Smooth muscle cell (in vitro differentiated cells): Measurements from ENCODE around the gene ARHGEF9. TPM values are rescaled to one million over a fixed set of nuclear protein-coding genes. Genes with fewer than 3 reads are reported as not detected.

ENCODE experiments used
- DNase-seq: peaks from one replicate; lab custom pipeline; 2025; ENCODE audit not compliant: unreplicated experiment; lab: John Stamatoyannopoulos, UW
- H2AFZ ChIP-seq: fragments of 200-600 bp; sonication (generic); 2 replicates; pipeline ENCODE4 v1.6.0; 2016; ENCODE audit warnings: antibody characterized with exemption, low read depth, mild to moderate bottlenecking
- H3F3A ChIP-seq: fragments of 200-600 bp; sonication (generic); 2 replicates; pipeline ENCODE4 v1.6.0; 2017; ENCODE audit warnings: antibody characterized with exemption, low read depth
- H3K27ac ChIP-seq: fragments of 200-600 bp; sonication (generic); 2 replicates; pipeline ENCODE4 v1.5.1; 2016; ENCODE audit warnings: low read depth, mild to moderate bottlenecking
- H3K27me3 ChIP-seq: fragments of 200-600 bp; sonication (generic); 2 replicates; pipeline ENCODE4 v1.6.1; 2016; ENCODE audit warnings: low read depth, mild to moderate bottlenecking
- H3K36me3 ChIP-seq: fragments of 200-600 bp; sonication (generic); 2 replicates; pipeline ENCODE4 v1.5.1; 2016; ENCODE audit warnings: low read depth
- H3K4me1 ChIP-seq: fragments of 200-600 bp; sonication (generic); 2 replicates; pipeline ENCODE4 v1.5.1; 2016; ENCODE audit warnings: low read depth
- H3K4me2 ChIP-seq: fragments of 200-600 bp; sonication (generic); 2 replicates; pipeline ENCODE4 v1.6.0; 2016; ENCODE audit warnings: mild to moderate bottlenecking
- H3K4me3 ChIP-seq: fragments of 200-600 bp; sonication (generic); 2 replicates; pipeline ENCODE4 v1.5.1; 2016; ENCODE audit warnings: mild to moderate bottlenecking
- H3K79me2 ChIP-seq: fragments of 200-600 bp; sonication (generic); 2 replicates; pipeline ENCODE4 v1.6.0; 2016; ENCODE audit warnings: low read depth, mild to moderate bottlenecking
- H3K9ac ChIP-seq: fragments of 200-600 bp; sonication (generic); 2 replicates; pipeline ENCODE4 v1.6.0; 2016; ENCODE audit warnings: low read depth
- H3K9me3 ChIP-seq: fragments of 200-600 bp; sonication (generic); replicated peaks from 2 replicates; pipeline ENCODE4 v1.5.1; 2016; ENCODE audit warnings: low read depth
- H4K20me1 ChIP-seq: fragments of 200-600 bp; sonication (generic); 2 replicates; pipeline ENCODE4 v1.6.0; 2016; ENCODE audit warnings: low read depth
- WGBS: methylation state at CpG from one replicate; pipeline ENCODE4 v1.1.7; 2016; ENCODE audit warnings: low lambda C conversion rate; 5-methylcytosine and 5-hydroxymethylcytosine counted together
- polyA plus RNA-seq: library from polyadenylated mRNA; unstranded; fragments of >200 nt; fragmentation: Nextera tagmentation; extraction: Ambion mirVana; gene quantifications from 2 replicates; pipeline ENCODE4 v1.2.1, GENCODE V29; 2016
- total RNA-seq: library from RNA; depleted of rRNA; stranded (reverse); fragments of >200 nt; gene quantifications from 2 replicates; pipeline ENCODE4 v1.2.3, GENCODE V29; 2014
- TF ChIP-seq, protein P1 (sequence below): fragments of 200-600 bp; sonication (generic); IDR thresholded peaks from 2 replicates; pipeline ENCODE4 v1.5.1; 2017; ENCODE audit warnings: borderline replicate concordance, mild to moderate bottlenecking, antibody characterized with exemption; ENCODE audit not compliant: insufficient read depth, poor library complexity, severe bottlenecking

ARHGEF9 gene
- total and polyA plus RNA-seq, 2 experiments from 2014 or later, result 10.6 to 17.4 TPM

DNA sequence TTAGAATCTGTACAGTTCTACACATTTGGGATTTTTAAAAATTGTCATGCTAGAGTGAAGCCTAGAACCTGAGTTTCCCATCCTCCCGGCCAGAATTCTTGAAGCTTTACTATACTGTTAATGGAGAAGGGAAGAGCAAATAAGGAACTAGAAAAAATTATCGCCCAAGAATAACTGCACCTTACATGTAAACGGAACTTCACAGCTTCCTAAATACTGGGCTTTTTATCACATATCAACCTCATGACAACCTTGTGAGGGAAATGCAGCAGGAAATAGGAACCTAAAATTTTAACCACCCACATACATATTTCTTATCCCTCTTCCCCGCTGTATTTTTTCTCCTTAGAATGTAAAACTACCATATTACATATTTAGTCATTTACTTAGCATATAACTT lies 19.3 kb downstream of the ARHGEF9 start:
- H3F3A ChIP-seq, result no peaks in the 10 kb centered on the region
- H2AFZ ChIP-seq, result no peak overlapping the region
- no peak overlapping the region for H3K4me3 ChIP-seq
- no peak overlapping the region for H3K9ac ChIP-seq
- H3K27ac ChIP-seq, result no peak overlapping the region
- H3K27me3 ChIP-seq, result no peaks in the 10 kb centered on the region
- no peaks in the 10 kb centered on the region for H3K79me2 ChIP-seq
- WGBS, result 89% methylated on average over 4 of the region's 4 CpGs
- H4K20me1 ChIP-seq, result no peaks in the 10 kb centered on the region
- no peaks in the 10 kb centered on the region for H3K4me1 ChIP-seq
- no peak for DNase-seq
- H3K36me3 ChIP-seq, result no peaks in the 10 kb centered on the region
- H3K9me3 ChIP-seq, result no peaks in the 10 kb centered on the region
- H3K4me2 ChIP-seq, result no peak overlapping the region
- TF ChIP-seq, protein P1, sequence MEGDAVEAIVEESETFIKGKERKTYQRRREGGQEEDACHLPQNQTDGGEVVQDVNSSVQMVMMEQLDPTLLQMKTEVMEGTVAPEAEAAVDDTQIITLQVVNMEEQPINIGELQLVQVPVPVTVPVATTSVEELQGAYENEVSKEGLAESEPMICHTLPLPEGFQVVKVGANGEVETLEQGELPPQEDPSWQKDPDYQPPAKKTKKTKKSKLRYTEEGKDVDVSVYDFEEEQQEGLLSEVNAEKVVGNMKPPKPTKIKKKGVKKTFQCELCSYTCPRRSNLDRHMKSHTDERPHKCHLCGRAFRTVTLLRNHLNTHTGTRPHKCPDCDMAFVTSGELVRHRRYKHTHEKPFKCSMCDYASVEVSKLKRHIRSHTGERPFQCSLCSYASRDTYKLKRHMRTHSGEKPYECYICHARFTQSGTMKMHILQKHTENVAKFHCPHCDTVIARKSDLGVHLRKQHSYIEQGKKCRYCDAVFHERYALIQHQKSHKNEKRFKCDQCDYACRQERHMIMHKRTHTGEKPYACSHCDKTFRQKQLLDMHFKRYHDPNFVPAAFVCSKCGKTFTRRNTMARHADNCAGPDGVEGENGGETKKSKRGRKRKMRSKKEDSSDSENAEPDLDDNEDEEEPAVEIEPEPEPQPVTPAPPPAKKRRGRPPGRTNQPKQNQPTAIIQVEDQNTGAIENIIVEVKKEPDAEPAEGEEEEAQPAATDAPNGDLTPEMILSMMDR, result no peak

- Histone ChIP-seq H3K27ac (no peak overlapping the region), H3K79me2 (no peaks in the 10 kb centered on the region), H3K4me3 (no peak overlapping the region), H3K4me2 (no peak overlapping the region), H3K4me1 (no peaks in the 10 kb centered on the region), H3K36me3 (no peaks in the 10 kb centered on the region), H3K27me3 (no peaks in the 10 kb centered on the region), H3K9me3 (no peaks in the 10 kb centered on the region), H3F3A (no peaks in the 10 kb centered on the region), H3K9ac (no peak overlapping the region), H4K20me1 (no peaks in the 10 kb centered on the region), H2AFZ (no peak overlapping the region)
- WGBS, result 56% methylated on average over 1 of the region's 1 CpG
- TF ChIP-seq, protein P1, result no peak
- DNase-seq, result no peak
These were observed 20.1 kb downstream of the ARHGEF9 start for GRCh38 chrX:63764946-63765345.

DNA sequence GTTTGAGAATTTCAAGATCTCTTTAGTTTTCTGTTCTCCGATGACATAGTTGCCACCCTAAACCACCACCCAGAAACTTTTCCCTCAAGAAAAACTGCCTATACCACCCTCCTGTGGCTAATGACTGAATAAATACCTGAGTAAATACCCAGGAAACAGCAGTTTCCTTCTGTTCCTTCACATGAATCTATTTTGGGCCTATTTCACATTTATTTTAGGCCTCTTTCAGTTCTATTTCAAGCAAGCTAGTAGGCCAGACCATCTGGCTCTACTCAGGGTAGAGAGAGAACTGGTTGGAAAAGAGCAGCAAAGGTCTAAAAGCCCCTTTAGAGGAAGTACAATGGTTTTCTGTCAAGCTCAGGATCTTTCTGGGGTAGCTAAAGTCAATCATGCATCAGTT lies 23.4 kb downstream of the ARHGEF9 start:
- Histone ChIP-seq H3K27me3 (no peaks in the 10 kb centered on the region), H3K4me1 (no peaks in the 10 kb centered on the region), H3K4me3 (no peak overlapping the region), H2AFZ (no peak overlapping the region), H3K79me2 (no peaks in the 10 kb centered on the region), H3K9ac (no peak overlapping the region), H3F3A (no peaks in the 10 kb centered on the region), H3K36me3 (no peaks in the 10 kb centered on the region), H3K9me3 (no peaks in the 10 kb centered on the region), H3K27ac (no peak overlapping the region), H4K20me1 (no peaks in the 10 kb centered on the region), H3K4me2 (no peak overlapping the region)
- TF ChIP-seq, protein P1, result no peak
- no peak for DNase-seq
- WGBS, result 83% methylated on average over 1 of the region's 1 CpG

DNA sequence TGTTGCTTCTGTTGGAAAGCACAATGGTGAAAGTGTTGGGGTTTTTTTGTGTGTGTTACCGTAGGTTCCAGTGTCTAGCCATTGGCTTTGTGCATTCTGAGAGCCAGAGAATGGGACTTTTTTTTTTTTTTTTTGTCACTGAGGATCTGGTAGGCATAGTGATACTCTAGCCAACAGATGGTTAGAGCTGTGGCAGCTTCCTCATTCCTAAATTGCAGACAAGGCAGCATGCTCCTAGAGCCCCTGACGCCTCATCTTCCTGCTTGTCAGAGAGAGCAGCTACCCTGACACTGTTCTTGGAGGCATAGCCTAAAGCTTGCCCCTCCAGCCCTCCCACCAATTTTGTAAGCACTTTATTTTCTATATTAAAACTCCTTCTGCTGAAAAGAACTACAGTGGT lies 27.0 kb downstream of the ARHGEF9 start:
- TF ChIP-seq, protein P1, result no peak
- WGBS, result 86% methylated on average over 2 of the region's 2 CpGs
- DNase-seq, result no peak

More for the DNA sequence above, 27.0 kb downstream of the ARHGEF9 start:
- Histone ChIP-seq H3K27ac (no peak overlapping the region), H3K9ac (no peak overlapping the region), H3K9me3 (no peaks in the 10 kb centered on the region), H3K36me3 (no peaks in the 10 kb centered on the region), H3F3A (peaks cover 7% of the 10 kb centered on the region), H3K79me2 (peaks cover 4% of the 10 kb centered on the region), H3K27me3 (no peaks in the 10 kb centered on the region), H3K4me2 (no peak overlapping the region), H3K4me3 (no peak overlapping the region), H4K20me1 (no peaks in the 10 kb centered on the region), H3K4me1 (no peaks in the 10 kb centered on the region), H2AFZ (no peak overlapping the region)
